IPS-18a (cell line): ENCODE data around the gene CCDC198.

Source experiments
- H3K27ac ChIP-seq: one replicate; pipeline ENCODE4 v1.5.1; 2013; ENCODE audit warnings: low read length
- H3K27me3 ChIP-seq: one replicate; pipeline ENCODE4 v1.6.1; 2013; ENCODE audit warnings: mild to moderate bottlenecking, low read length; ENCODE audit not compliant: control insufficient read depth, insufficient read depth
- H3K36me3 ChIP-seq: one replicate; pipeline ENCODE4 v1.6.1; 2013; ENCODE audit warnings: low read depth, low read length; ENCODE audit not compliant: control insufficient read depth
- H3K4me1 ChIP-seq: one replicate; pipeline ENCODE4 v1.6.1; 2013; ENCODE audit warnings: low read depth, low read length; ENCODE audit not compliant: control insufficient read depth
- H3K4me3 ChIP-seq: one replicate; pipeline ENCODE4 v1.5.1; 2013; ENCODE audit warnings: low read length
- H3K9ac ChIP-seq: one replicate; pipeline ENCODE4 v1.6.1; 2013; ENCODE audit warnings: mild to moderate bottlenecking, low read length, moderate library complexity
- H3K9me3 ChIP-seq: one replicate; pipeline ENCODE4 v1.6.1; 2013; ENCODE audit warnings: low read depth, low read length; ENCODE audit not compliant: control insufficient read depth

The CCDC198 gene

DNA sequence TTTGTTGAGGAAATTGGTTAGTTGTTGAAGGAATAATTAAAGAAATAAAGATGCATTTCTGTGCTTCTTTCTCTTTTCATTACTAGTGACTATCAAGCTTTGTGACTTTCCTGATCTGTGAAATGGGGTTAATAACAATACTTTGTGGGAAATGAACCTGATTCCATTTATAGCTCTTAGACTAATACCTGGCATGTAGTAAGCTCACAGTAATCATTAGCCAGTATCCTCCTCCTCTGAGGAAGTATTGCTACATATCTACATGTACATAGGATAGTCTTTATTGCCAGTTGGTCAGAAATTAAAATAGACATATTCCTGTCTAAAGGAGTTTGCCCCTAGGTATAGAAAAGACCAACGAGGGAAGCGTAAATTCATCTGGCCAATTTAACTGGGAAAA is 1.8 kb upstream of the CCDC198 start:
- H3K27ac ChIP-seq: no peak overlapping the region
- H3K9me3 ChIP-seq: no peaks in the 10 kb centered on the region
- H3K4me3 ChIP-seq: no peak overlapping the region
- H3K36me3 ChIP-seq: no peaks in the 10 kb centered on the region
- H3K27me3 ChIP-seq: no peaks in the 10 kb centered on the region
- H3K9ac ChIP-seq: no peak overlapping the region
- H3K4me1 ChIP-seq: peaks cover 14% of the 10 kb centered on the region

- Histone ChIP-seq H3K36me3 (no peaks in the 10 kb centered on the region), H3K27ac (no peak overlapping the region), H3K9ac (no peak overlapping the region), H3K27me3 (no peaks in the 10 kb centered on the region), H3K4me1 (peaks cover 14% of the 10 kb centered on the region), H3K9me3 (no peaks in the 10 kb centered on the region), H3K4me3 (no peak overlapping the region)
Measured at GRCh38 chr14:57492859-57493258, 798 bp downstream of the CCDC198 start.

DNA sequence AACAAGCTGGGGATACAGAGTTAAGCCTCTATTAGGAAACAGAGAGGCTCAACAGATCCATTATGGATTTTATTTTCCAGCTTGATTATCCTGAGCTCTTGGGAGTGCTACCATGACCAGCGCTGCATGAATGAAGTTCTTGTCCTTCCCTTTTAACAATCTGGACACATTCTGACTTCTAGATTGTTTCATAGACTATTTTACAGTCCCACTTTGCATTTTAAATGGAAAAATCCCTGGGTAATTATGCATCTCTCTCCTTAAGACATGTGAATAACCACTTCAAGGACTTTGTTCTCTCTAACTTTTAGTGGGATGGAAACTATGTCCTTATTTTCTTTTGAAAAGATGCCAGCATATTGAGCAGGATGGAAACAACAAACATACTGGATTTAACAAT is 2.0 kb downstream of the CCDC198 start:
- peaks cover 14% of the 10 kb centered on the region for H3K4me1 ChIP-seq
- H3K9me3 ChIP-seq: no peaks in the 10 kb centered on the region
- no peak overlapping the region for H3K9ac ChIP-seq
- no peak overlapping the region for H3K4me3 ChIP-seq
- no peak overlapping the region for H3K27ac ChIP-seq
- H3K36me3 ChIP-seq: no peaks in the 10 kb centered on the region
- no peaks in the 10 kb centered on the region for H3K27me3 ChIP-seq

- Histone ChIP-seq H3K4me1 (peaks cover under 1% of the 10 kb centered on the region), H3K27me3 (no peaks in the 10 kb centered on the region), H3K4me3 (no peak overlapping the region), H3K27ac (no peak overlapping the region), H3K9me3 (no peaks in the 10 kb centered on the region), H3K36me3 (no peaks in the 10 kb centered on the region), H3K9ac (no peak overlapping the region)
Measured at GRCh38 chr14:57487771-57488170, 5.9 kb downstream of the CCDC198 start.

DNA sequence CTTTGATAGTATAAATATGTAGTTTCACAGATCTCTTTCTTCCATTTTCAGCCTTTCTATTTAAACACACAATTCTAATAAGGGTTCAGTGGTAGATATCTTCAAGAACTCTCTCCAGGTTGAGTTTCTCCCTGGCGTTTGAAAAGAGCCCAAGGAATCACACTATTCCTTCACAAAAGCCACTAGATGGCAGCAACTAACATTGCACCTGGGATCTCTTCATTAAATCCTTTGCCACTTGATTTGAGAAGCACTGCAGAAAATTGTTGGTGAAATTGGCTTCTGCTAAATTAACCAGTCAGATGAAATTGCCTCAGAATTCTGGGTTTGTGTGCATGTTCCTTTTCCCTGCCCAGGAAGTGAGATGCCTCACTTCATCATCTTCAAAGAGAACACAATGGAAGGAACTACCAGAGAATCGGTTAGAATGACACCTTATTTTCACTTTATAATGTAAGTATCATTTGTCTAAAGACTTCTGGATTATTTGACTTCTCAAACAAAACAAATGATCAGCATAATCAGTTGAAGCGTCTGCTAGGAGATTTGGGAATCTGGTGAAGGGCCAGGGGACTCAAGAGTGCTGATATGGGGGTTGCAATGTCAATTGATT is 6.8 kb downstream of the CCDC198 start:
- no peak overlapping the region for H3K9ac ChIP-seq
- H3K36me3 ChIP-seq: no peaks in the 10 kb centered on the region
- H3K9me3 ChIP-seq: no peaks in the 10 kb centered on the region
- H3K4me3 ChIP-seq: no peak overlapping the region
- H3K27me3 ChIP-seq: no peaks in the 10 kb centered on the region
- no peak overlapping the region for H3K27ac ChIP-seq
- no peaks in the 10 kb centered on the region for H3K4me1 ChIP-seq

- Histone ChIP-seq H3K4me3 (no peak overlapping the region), H3K27me3 (no peaks in the 10 kb centered on the region), H3K27ac (no peak overlapping the region), H3K4me1 (no peaks in the 10 kb centered on the region), H3K36me3 (no peaks in the 10 kb centered on the region), H3K9me3 (no peaks in the 10 kb centered on the region), H3K9ac (no peak overlapping the region)
Measured at GRCh38 chr14:57485635-57486034, 8.0 kb downstream of the CCDC198 start.

DNA sequence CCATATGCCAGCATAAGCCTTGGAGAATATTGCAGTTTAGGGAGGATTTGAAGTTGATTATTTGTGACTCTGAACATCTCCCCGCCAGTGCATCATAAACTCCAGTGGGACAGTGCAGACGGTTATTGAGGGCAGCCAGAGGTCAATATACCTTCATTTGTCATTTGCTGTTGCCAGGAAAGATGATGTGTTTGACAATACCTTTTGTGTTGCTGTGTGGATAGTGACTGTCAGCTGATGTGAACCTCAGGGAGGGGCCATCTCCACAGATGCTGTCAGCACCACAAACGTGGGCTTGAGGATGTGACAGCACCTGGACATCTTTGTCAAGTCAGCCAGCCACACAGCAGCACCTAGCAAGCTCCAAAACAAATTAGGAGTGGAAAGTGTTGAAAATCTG is 11.5 kb downstream of the CCDC198 start:
- Histone ChIP-seq H3K27me3 (no peaks in the 10 kb centered on the region), H3K27ac (no peak overlapping the region), H3K4me1 (no peaks in the 10 kb centered on the region), H3K4me3 (no peak overlapping the region), H3K36me3 (no peaks in the 10 kb centered on the region), H3K9me3 (no peaks in the 10 kb centered on the region), H3K9ac (no peak overlapping the region)

DNA sequence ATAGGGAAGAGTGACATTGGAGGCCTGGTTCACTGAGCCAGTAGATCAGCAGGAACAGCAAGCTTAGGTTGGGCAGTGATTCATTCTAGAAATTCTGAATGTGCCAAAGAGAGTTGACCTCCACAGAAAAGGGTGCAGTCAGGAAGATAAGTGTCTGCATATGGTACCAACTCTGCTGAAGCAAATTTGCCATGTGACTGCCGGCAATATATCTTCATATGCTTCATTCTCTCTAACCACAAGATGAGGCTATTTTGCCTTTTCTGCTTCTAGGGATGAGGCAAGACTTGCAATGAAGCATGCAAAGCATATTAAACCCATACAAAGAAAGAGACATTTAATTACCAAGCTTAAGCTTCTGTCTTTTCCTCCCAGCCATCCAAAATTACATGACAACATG is 13.6 kb downstream of the CCDC198 start:
- Histone ChIP-seq H3K9me3 (no peaks in the 10 kb centered on the region), H3K4me1 (no peaks in the 10 kb centered on the region), H3K27me3 (no peaks in the 10 kb centered on the region), H3K27ac (no peak overlapping the region), H3K4me3 (no peak overlapping the region), H3K9ac (no peak overlapping the region), H3K36me3 (no peaks in the 10 kb centered on the region)

GRCh38 chr14:57479197-57479596 is 14.5 kb downstream of the CCDC198 start:
- Histone ChIP-seq H3K4me3 (no peak overlapping the region), H3K27ac (no peak overlapping the region), H3K9me3 (no peaks in the 10 kb centered on the region), H3K27me3 (no peaks in the 10 kb centered on the region), H3K9ac (no peak overlapping the region), H3K4me1 (no peaks in the 10 kb centered on the region), H3K36me3 (no peaks in the 10 kb centered on the region)

- no peak overlapping the region for H3K27ac ChIP-seq
- no peak overlapping the region for H3K4me3 ChIP-seq
- no peaks in the 10 kb centered on the region for H3K27me3 ChIP-seq
- H3K36me3 ChIP-seq: no peaks in the 10 kb centered on the region
- H3K4me1 ChIP-seq: no peaks in the 10 kb centered on the region
- no peaks in the 10 kb centered on the region for H3K9me3 ChIP-seq
- no peak overlapping the region for H3K9ac ChIP-seq
Measured at GRCh38 chr14:57478050-57478449, 15.6 kb downstream of the CCDC198 start.

DNA sequence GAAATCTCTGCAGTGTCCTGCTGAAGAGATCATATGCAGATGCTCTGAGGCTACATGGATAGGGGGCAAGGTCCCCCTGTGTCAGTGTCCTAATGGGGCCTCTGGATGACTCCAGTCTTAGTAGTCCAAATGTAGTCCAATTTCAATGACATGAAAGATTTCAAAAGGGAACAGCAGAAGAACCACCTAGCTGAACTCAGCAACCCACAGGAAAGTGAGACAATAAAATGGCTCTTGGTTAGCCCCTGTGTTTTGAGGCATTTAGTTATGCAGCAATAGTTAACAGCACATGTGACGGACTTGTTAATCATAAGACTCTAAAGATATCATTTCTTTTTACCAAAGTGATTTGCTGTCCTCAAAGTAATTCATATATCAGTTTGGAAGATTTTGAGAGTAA is 22.7 kb downstream of the CCDC198 start:
- H3K4me3 ChIP-seq: no peak overlapping the region
- H3K36me3 ChIP-seq: no peaks in the 10 kb centered on the region

GRCh38 chr14:57464008-57464730 is 29.5 kb downstream of the CCDC198 start:
- Histone ChIP-seq H3K9me3 (no peaks in the 10 kb centered on the region), H3K27ac (no peak overlapping the region), H3K36me3 (no peaks in the 10 kb centered on the region), H3K27me3 (no peaks in the 10 kb centered on the region), H3K4me3 (no peak overlapping the region), H3K9ac (no peak overlapping the region), H3K4me1 (no peaks in the 10 kb centered on the region)

More for the DNA sequence above, 22.7 kb downstream of the CCDC198 start:
- Histone ChIP-seq H3K4me1 (no peaks in the 10 kb centered on the region), H3K9me3 (no peaks in the 10 kb centered on the region), H3K9ac (no peak overlapping the region), H3K27ac (no peak overlapping the region), H3K27me3 (no peaks in the 10 kb centered on the region)
